CD4-positive, alpha-beta T cell treated with Interleukin-6 at 100 ng/mL for 8 hours (primary cell): Measurements from ENCODE around the gene ENDOG.
"Not testable (repeated sequence)": the region's sequence is repeated elsewhere in the genome, so short reads cannot be mapped to it uniquely, and the experiment has no call there.

Experiments
- DNase-seq: peaks from one replicate; pipeline ENCODE4 v3.0.0-alpha.2; 2020; ENCODE audit warnings: mixed read lengths, low spot score

The ENDOG gene

GRCh38 chr9:128862401-128862851 lies 44.1 kb downstream of the ENDOG start:
- no peak for DNase-seq

- peak; percentile 83 for DNase-seq
Measured at GRCh38 chr9:128863647-128864046, 45.3 kb downstream of the ENDOG start.

GRCh38 chr9:128870128-128870940 lies 52.0 kb downstream of the ENDOG start:
- no peak for DNase-seq

- DNase-seq: not testable (repeated sequence)
Measured at GRCh38 chr9:128870941-128871265, 52.6 kb downstream of the ENDOG start.
